GM15510 (cell line): ENCODE results near the gene AJM1.

Experiments
- POLR2A ChIP-seq: IDR thresholded peaks from 3 replicates; pipeline ENCODE4 v1.6.1; 2011; ENCODE audit warnings: borderline replicate concordance; ENCODE audit not compliant: insufficient read length; ENCODE audit errors: extremely low read depth

AJM1 gene

GRCh38 chr9:136825295-136826187 lies 16.7 kb upstream of the AJM1 start:
- no peak for TF ChIP-seq POLR2A

- no peak for TF ChIP-seq POLR2A
Measured at GRCh38 chr9:136826188-136826541, 16.1 kb upstream of the AJM1 start.

GRCh38 chr9:136826703-136827582 lies 15.3 kb upstream of the AJM1 start:
- TF ChIP-seq POLR2A, result no peak

GRCh38 chr9:136827794-136828473 lies 14.3 kb upstream of the AJM1 start:
- TF ChIP-seq POLR2A, result no peak

GRCh38 chr9:136828474-136829140 lies 13.7 kb upstream of the AJM1 start:
- no peak for TF ChIP-seq POLR2A

GRCh38 chr9:136829412-136829811 lies 12.9 kb upstream of the AJM1 start:
- no peak for TF ChIP-seq POLR2A

GRCh38 chr9:136829981-136830885 lies 12.0 kb upstream of the AJM1 start:
- no peak for TF ChIP-seq POLR2A

- TF ChIP-seq POLR2A, result no peak
Measured at GRCh38 chr9:136831002-136831719, 11.1 kb upstream of the AJM1 start.

GRCh38 chr9:136831720-136832104 lies 10.6 kb upstream of the AJM1 start:
- TF ChIP-seq POLR2A, result no peak

- TF ChIP-seq POLR2A, result no peak
Measured at GRCh38 chr9:136832581-136832980, 9.7 kb upstream of the AJM1 start.

- TF ChIP-seq POLR2A, result no peak
Measured at GRCh38 chr9:136835162-136835931, 6.9 kb upstream of the AJM1 start.
